AG10803 (cell line): Measurements from ENCODE around the gene EPHA2.
"Not testable (repeated sequence)": the region's sequence is repeated elsewhere in the genome, so short reads cannot be mapped to it uniquely, and the experiment has no call there.

Experiments used
- DNase-seq: peaks from one replicate; pipeline ENCODE4 v3.0.0; 2010; ENCODE audit warnings: low read depth
- H3K4me3 ChIP-seq: 2 replicates; pipeline ENCODE4 v1.5.1; 2011; ENCODE audit warnings: mild to moderate bottlenecking, low read length, control low read depth
- CTCF ChIP-seq: conservative IDR thresholded peaks from 2 replicates; pipeline ENCODE4 v1.5.1; 2011; ENCODE audit warnings: mild to moderate bottlenecking, low read length, control low read depth, inconsistent platforms

The EPHA2 gene

GRCh38 chr1:16165548-16165947, 9.7 kb upstream of the EPHA2 start:
- no peak for TF ChIP-seq CTCF
- DNase-seq = no peak
- no peak overlapping the region for H3K4me3 ChIP-seq

GRCh38 chr1:16165073-16165364, 9.2 kb upstream of the EPHA2 start:
- DNase-seq = no peak
- no peak for TF ChIP-seq CTCF
- no peak overlapping the region for H3K4me3 ChIP-seq

GRCh38 chr1:16164213-16165072, 8.6 kb upstream of the EPHA2 start:
- peak; percentile 87 for DNase-seq
- TF ChIP-seq CTCF = no peak
- no peak overlapping the region for H3K4me3 ChIP-seq

GRCh38 chr1:16163608-16164212, 7.8 kb upstream of the EPHA2 start:
- DNase-seq, H3K4me3 ChIP-seq: not testable (repeated sequence)

- TF ChIP-seq CTCF = no peak
- DNase-seq = no peak
- H3K4me3 ChIP-seq = no peak overlapping the region
Observed at GRCh38 chr1:16162163-16162822, 6.4 kb upstream of the EPHA2 start.

GRCh38 chr1:16161717-16162116, 5.8 kb upstream of the EPHA2 start:
- no peak for DNase-seq
- no peak overlapping the region for H3K4me3 ChIP-seq
- TF ChIP-seq CTCF = no peak

- no peak for DNase-seq
- TF ChIP-seq CTCF = no peak
- no peak overlapping the region for H3K4me3 ChIP-seq
Observed at GRCh38 chr1:16158993-16159831, 3.3 kb upstream of the EPHA2 start.
